A549 (cell line): Measurements from ENCODE around the gene MAGI2. TPM values are rescaled to one million over a fixed set of nuclear protein-coding genes. Genes with fewer than 3 reads are reported as not detected.
A peak's percentile ranks its signal among the peaks of the same experiment; 100 is the strongest.

Source experiments
- ATAC-seq, 2 experiments: fragments of 200-7000 bp in 1 of 2; fragments of >200 bp in 1 of 2; cut with Nextera tagmentation in 1 of 2; cut with Tn5 transposase in 1 of 2; 3 replicates each; pipeline versions ENCODE4 v1.8.0 to v1.9.1; 2018 to 2020; ENCODE audit warnings: mild to moderate bottlenecking in 1 of 2, moderate library complexity in 1 of 2
- CTCF ChIA-PET: fragments of 300-600 bp; sonication (Branson Sonifier 250); formaldehyde crosslinking; extraction: SDS; loops from one replicate; lab custom pipeline; 2021; ENCODE audit warnings: antibody characterized with exemption, inconsistent platforms; lab: Yijun Ruan, JAX
- POLR2A ChIA-PET: fragments of 350-600 bp; formaldehyde crosslinking; extraction: SDS; loops from one replicate; lab custom pipeline; 2021; ENCODE audit warnings: antibody characterized with exemption, inconsistent platforms; lab: Yijun Ruan, JAX
- DNase-seq, 2 experiments: peaks; one replicate each; pipeline versions ENCODE4 v3.0.0 to v3.0.0-alpha.2; 2011 to 2016; ENCODE audit warnings: low read depth in 1 of 2, low spot score in 1 of 2
- FAIRE-seq: peaks from 2 replicates; lab custom pipeline; 2011; peaks lifted over from hg19 to GRCh38; lab: Jason Lieb, UNC
- H3K27ac ChIP-seq, 2 experiments: fragments of >200 bp; sonication (Bioruptor Twin); formaldehyde crosslinking; 3 replicates each; pipeline ENCODE4 v1.5.1; 2016 to 2017
- H3K4me1 ChIP-seq: fragments of >200 bp; sonication (Bioruptor Twin); formaldehyde crosslinking; 3 replicates; pipeline ENCODE4 v1.6.1; 2016
- H3K4me2 ChIP-seq: fragments of >200 bp; sonication (Bioruptor Twin); formaldehyde crosslinking; 3 replicates; pipeline ENCODE4 v1.6.1; 2016
- H3K4me3 ChIP-seq: fragments of >200 bp; sonication (Bioruptor Twin); formaldehyde crosslinking; 3 replicates; pipeline ENCODE4 v1.5.1; 2016
- H3K9me3 ChIP-seq: fragments of >200 bp; sonication (Bioruptor Twin); formaldehyde crosslinking; 3 replicates; pipeline ENCODE4 v1.6.1; 2016
- BHLHE40 ChIP-seq: IDR thresholded peaks from 2 replicates; pipeline ENCODE4 v1.6.1; 2012; ENCODE audit warnings: low read depth, low read length, inconsistent platforms
- CEBPB ChIP-seq, 2 experiments: fragments of >200 bp in 1 of 2; sonication (Bioruptor Twin) in 1 of 2; formaldehyde crosslinking in 1 of 2; IDR thresholded peaks; 2 replicates each; pipeline ENCODE4 v1.6.1; 2012 to 2016
- CHD4 ChIP-seq: fragments of 200-600 bp; sonication (generic); IDR thresholded peaks from 2 replicates; pipeline ENCODE4 v1.6.1; 2016; ENCODE audit warnings: antibody characterized with exemption, mild to moderate bottlenecking, borderline replicate concordance
- EHMT2 ChIP-seq: fragments of 200-600 bp; sonication (generic); IDR thresholded peaks from 2 replicates; pipeline ENCODE4 v1.6.1; 2016; ENCODE audit warnings: antibody characterized with exemption, low read depth, mild to moderate bottlenecking, moderate library complexity
- EP300 ChIP-seq, 2 experiments: fragments of >200 bp; sonication (Bioruptor Twin); formaldehyde crosslinking; IDR thresholded peaks; 2 replicates in 1 of 2; 3 replicates in 1 of 2; pipeline ENCODE4 v1.6.1; 2016 to 2017
- ESRRA ChIP-seq: fragments of 150-350 bp; IDR thresholded peaks from 2 replicates; pipeline ENCODE4 v1.6.1; 2014; ENCODE audit warnings: mild to moderate bottlenecking, low read length, borderline replicate concordance
- FOSL2 ChIP-seq, 2 experiments: fragments of 450-650 bp in 1 of 2; fragments of >200 bp in 1 of 2; sonication (Bioruptor Twin) in 1 of 2; formaldehyde crosslinking; IDR thresholded peaks; 2 replicates each; pipeline versions ENCODE4 v1.5.0 to v1.6.1; 2016 to 2020; ENCODE audit warnings: mild to moderate bottlenecking in 1 of 2, moderate library complexity in 1 of 2
- FOXS1 ChIP-seq: fragments of 250-450 bp; sonication (Bioruptor Pico); IDR thresholded peaks from 2 replicates; pipeline ENCODE4 v1.5.0; 2020; ENCODE audit warnings: mild to moderate bottlenecking, moderate library complexity
- HDAC2 ChIP-seq: fragments of 200-600 bp; sonication (generic); IDR thresholded peaks from 2 replicates; pipeline ENCODE4 v1.6.1; 2016
- HOXB13 ChIP-seq: fragments of 250-450 bp; sonication (Bioruptor Pico); IDR thresholded peaks from 2 replicates; pipeline ENCODE4 v1.5.0; 2020; ENCODE audit warnings: low read depth, mild to moderate bottlenecking, moderate library complexity
- HOXB5 ChIP-seq: fragments of 250-450 bp; sonication (Bioruptor Pico); IDR thresholded peaks from 2 replicates; pipeline ENCODE4 v1.5.0; 2020; ENCODE audit warnings: mild to moderate bottlenecking, moderate library complexity
- JUNB ChIP-seq: fragments of >200 bp; sonication (Bioruptor Twin); formaldehyde crosslinking; IDR thresholded peaks from 2 replicates; pipeline ENCODE4 v1.6.1; 2016
- MAFK ChIP-seq: fragments of 450-650 bp; IDR thresholded peaks from 2 replicates; pipeline ENCODE4 v1.6.1; 2014; ENCODE audit not compliant: partially characterized antibody
- MYC ChIP-seq: IDR thresholded peaks from 2 replicates; pipeline ENCODE4 v1.6.1; 2012; ENCODE audit warnings: mild to moderate bottlenecking, inconsistent platforms, low read length, improper control_type of control experiment, borderline replicate concordance
- POLR2AphosphoS2 ChIP-seq: conservative IDR thresholded peaks from 2 replicates; pipeline ENCODE4 v1.6.1; 2012; ENCODE audit warnings: low read length, improper control_type of control experiment, inconsistent platforms
- RAD21 ChIP-seq, 2 experiments: fragments of >200 bp in 1 of 2; sonication (Bioruptor Twin) in 1 of 2; formaldehyde crosslinking in 1 of 2; IDR thresholded peaks in 1 of 2; conservative IDR thresholded peaks in 1 of 2; 2 replicates in 1 of 2; 3 replicates in 1 of 2; pipeline ENCODE4 v1.6.1; 2012 to 2018; ENCODE audit warnings: inconsistent platforms in 1 of 2
- RARB ChIP-seq: fragments of 250-450 bp; sonication (Bioruptor Pico); IDR thresholded peaks from 2 replicates; pipeline ENCODE4 v1.8.0; 2021; ENCODE audit warnings: mild to moderate bottlenecking, moderate library complexity
- RFX5 ChIP-seq: fragments of 450-650 bp; IDR thresholded peaks from 2 replicates; pipeline ENCODE4 v1.7.1; 2014; ENCODE audit warnings: antibody characterized with exemption, mild to moderate bottlenecking, moderate library complexity
- SMC3 ChIP-seq: fragments of >200 bp; sonication (Bioruptor Twin); formaldehyde crosslinking; IDR thresholded peaks from 3 replicates; pipeline ENCODE4 v1.6.1; 2018; ENCODE audit warnings: inconsistent platforms
- ZFP36 ChIP-seq: fragments of 450-650 bp; IDR thresholded peaks from 2 replicates; pipeline ENCODE4 v1.6.1; 2014; ENCODE audit warnings: borderline replicate concordance; ENCODE audit not compliant: partially characterized antibody
- ZNF302 ChIP-seq: fragments of 250-450 bp; sonication (Bioruptor Pico); IDR thresholded peaks from 2 replicates; pipeline ENCODE4 v1.9.0; 2021; ENCODE audit warnings: inconsistent platforms, mild to moderate bottlenecking, moderate library complexity
- ZSCAN20 ChIP-seq: fragments of 250-450 bp; sonication (Bioruptor Pico); IDR thresholded peaks from 2 replicates; pipeline ENCODE4 v1.8.0; 2022; ENCODE audit warnings: mild to moderate bottlenecking, moderate library complexity
- WGBS: methylation state at CpG from one replicate; pipeline ENCODE4 v1.1.6; 2017; ENCODE audit errors: missing lambda C conversion rate; 5-methylcytosine and 5-hydroxymethylcytosine counted together
- polyA plus RNA-seq, 4 experiments: library from polyadenylated mRNA; depleted of rRNA in 3 of 4; stranded (reverse); fragments of >200 nt; fragmentation: RNase III in 1 of 4; extraction: RNeasy Plus Mini Kit Qiagen cat#74134 plus additional on column Dnase treatment in 1 of 4; gene quantifications; 2 replicates in 3 of 4; 3 replicates in 1 of 4; pipeline ENCODE4 v1.2.3, GENCODE V29; 2011 to 2017
- TF ChIP-seq, protein P1 (sequence below): IDR thresholded peaks from 2 replicates; pipeline ENCODE4 v1.6.1; 2012
- TF ChIP-seq, protein P2 (sequence below): fragments of >200 bp; sonication (Bioruptor Twin); formaldehyde crosslinking; IDR thresholded peaks from 2 replicates; pipeline ENCODE4 v1.6.1; 2016
- TF ChIP-seq, protein P3 (sequence below): fragments of >200 bp; sonication (Bioruptor Twin); formaldehyde crosslinking; IDR thresholded peaks from 3 replicates; pipeline ENCODE4 v1.6.1; 2016
- TF ChIP-seq, protein P4 (sequence below): fragments of 250-450 bp; sonication (Bioruptor Pico); IDR thresholded peaks from 2 replicates; pipeline ENCODE4 v1.5.0; 2021; ENCODE audit warnings: mild to moderate bottlenecking, moderate library complexity, borderline replicate concordance

MAGI2 gene
- polyA plus RNA-seq, 2 of the 4 experiments (the other 2 are of a cell fraction): 0.48 to 0.81 TPM

DNA sequence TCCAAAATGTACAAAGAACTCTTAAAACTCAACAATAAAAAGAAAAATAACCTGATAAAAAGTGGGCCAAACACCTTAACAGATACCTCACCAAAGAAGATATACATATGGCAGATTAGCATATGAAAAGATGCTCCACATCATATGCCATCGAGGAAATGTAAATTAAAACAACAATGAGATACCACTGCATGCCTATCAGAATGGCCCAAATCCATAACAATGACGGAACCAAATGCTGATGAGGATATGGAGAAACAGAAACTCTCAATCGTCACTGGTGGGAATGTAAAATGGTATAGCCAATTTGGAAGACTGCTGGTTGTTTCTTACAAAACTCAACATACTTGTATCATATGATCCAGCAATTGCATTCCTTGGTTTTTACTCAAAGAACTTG, 1335.0 kb downstream of the MAGI2 start (continued):
- TF ChIP-seq EP300 (IDR thresholded peaks at IDR 0.05): no peak
- TF ChIP-seq, protein P1, sequence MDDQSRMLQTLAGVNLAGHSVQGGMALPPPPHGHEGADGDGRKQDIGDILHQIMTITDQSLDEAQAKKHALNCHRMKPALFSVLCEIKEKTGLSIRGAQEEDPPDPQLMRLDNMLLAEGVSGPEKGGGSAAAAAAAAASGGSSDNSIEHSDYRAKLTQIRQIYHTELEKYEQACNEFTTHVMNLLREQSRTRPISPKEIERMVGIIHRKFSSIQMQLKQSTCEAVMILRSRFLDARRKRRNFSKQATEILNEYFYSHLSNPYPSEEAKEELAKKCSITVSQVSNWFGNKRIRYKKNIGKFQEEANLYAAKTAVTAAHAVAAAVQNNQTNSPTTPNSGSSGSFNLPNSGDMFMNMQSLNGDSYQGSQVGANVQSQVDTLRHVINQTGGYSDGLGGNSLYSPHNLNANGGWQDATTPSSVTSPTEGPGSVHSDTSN: no peak
- no peak for TF ChIP-seq MYC
- TF ChIP-seq JUNB: no peak
- TF ChIP-seq HOXB13 (CRISPR knock-in tag): no peak
- TF ChIP-seq, protein P2, sequence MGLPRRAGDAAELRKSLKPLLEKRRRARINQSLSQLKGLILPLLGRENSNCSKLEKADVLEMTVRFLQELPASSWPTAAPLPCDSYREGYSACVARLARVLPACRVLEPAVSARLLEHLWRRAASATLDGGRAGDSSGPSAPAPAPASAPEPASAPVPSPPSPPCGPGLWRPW: no peak
- TF ChIP-seq EHMT2: no peak
- TF ChIP-seq RFX5: no peak

DNA sequence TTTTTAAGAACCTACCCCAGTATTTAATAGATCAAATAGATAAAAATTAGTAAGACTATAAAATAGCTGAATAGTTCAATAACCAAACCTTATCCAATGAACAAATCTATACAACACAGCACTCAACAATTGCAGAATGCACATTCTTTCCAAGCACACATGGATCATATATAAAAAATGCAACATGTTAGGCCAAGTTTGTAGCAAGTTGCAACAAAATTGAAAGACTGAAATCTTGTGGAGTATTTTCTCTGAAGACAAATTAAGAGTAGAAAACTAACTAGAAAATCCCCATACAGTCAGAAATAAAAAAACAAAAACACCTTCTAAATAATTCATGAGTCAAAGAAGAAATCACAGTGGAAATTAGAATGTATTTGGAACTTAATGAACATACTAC, 1337.6 kb downstream of the MAGI2 start:
- H3K27ac ChIP-seq: no peak overlapping the region
- FAIRE-seq: no peak
- DNase-seq: no peak
- H3K4me2 ChIP-seq: no peak overlapping the region
- ChIA-PET CTCF (interaction anchor here (0.6 kb wide), 1 partner anchor 82 kb away, joined by 3 read pairs; no protein-coding TSS in a partner anchor), POLR2A (no interaction called here)
- ATAC-seq: no peak
- H3K9me3 ChIP-seq: no peaks in the 10 kb centered on the region
- TF ChIP-seq, protein P3, sequence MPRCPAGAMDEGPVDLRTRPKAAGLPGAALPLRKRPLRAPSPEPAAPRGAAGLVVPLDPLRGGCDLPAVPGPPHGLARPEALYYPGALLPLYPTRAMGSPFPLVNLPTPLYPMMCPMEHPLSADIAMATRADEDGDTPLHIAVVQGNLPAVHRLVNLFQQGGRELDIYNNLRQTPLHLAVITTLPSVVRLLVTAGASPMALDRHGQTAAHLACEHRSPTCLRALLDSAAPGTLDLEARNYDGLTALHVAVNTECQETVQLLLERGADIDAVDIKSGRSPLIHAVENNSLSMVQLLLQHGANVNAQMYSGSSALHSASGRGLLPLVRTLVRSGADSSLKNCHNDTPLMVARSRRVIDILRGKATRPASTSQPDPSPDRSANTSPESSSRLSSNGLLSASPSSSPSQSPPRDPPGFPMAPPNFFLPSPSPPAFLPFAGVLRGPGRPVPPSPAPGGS: no peak
- TF ChIP-seq POLR2AphosphoS2 (no peak), SMC3 (no peak), RARB (no peak), ZSCAN20 (no peak), FOSL2 (IDR thresholded peaks at IDR 0.05) (no peak), FOSL2 (CRISPR knock-in tag; IDR thresholded peaks at IDR 0.05) (no peak)
- TF ChIP-seq, all 56 proteins: peak for 0
- no peak overlapping the region for H3K4me3 ChIP-seq
- no peaks in the 10 kb centered on the region for H3K4me1 ChIP-seq

DNA sequence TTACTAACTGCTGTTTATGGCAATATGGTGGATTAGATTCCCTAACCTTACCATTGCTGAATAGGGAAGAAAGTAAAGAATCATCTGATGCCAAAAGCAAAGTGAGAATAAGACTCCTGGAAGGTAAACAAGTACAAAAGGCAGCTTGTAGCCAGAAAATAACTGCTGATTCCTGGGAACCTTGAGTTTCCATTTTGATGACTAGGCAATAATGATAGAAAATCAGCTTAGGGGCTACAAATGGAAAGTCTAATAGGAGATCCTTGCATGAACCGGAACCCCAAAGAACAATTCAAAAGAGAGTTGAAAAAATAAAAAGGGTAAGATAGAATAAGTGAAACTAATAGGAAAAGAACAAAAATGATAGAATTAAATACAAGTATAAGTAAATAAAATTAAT, 1338.5 kb downstream of the MAGI2 start:
- CTCF ChIA-PET: no interaction called here
- FAIRE-seq: no peak

DNA sequence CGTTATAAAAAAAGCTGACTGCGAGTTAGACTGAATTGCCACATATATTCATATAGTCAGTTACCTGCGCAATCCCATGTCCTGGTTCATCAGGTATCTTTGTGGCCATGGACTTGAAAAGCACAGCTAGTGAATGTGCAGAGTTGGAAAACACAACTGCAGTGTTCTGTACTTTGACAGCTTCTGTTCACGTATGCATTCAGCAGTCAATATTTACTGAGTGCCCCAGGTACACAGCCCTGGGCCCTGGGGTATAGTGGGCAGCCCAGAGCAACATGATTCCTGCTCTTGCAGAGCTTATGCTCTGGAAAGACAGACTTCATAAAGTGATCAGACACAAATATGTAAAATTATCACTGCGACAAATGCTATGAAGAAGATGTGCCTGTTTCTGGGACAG, 1341.0 kb downstream of the MAGI2 start:
- H3K9me3 ChIP-seq: no peaks in the 10 kb centered on the region
- DNase-seq (no peak), ATAC-seq (no peak), FAIRE-seq (no peak)
- H3K4me2 ChIP-seq: no peak overlapping the region
- no peak overlapping the region for H3K4me3 ChIP-seq
- ChIA-PET CTCF (interaction anchor here (0.9 to 1.5 kb wide), 2 partner anchors 22 to 43 kb away, joined by 3 to 5 read pairs; no protein-coding TSS in a partner anchor), POLR2A (no interaction called here)
- TF ChIP-seq POLR2AphosphoS2 (no peak), CEBPB (IDR thresholded peaks at IDR 0.05) (no peak), RAD21 (conservative IDR thresholded peaks at IDR 0.05 in 1 of 2, IDR thresholded peaks at IDR 0.05 in 1 of 2) (no peak), CHD4 (no peak), ESRRA (no peak), EHMT2 (no peak), HDAC2 (no peak), ZFP36 (no peak), HOXB5 (CRISPR knock-in tag) (no peak), ZNF302 (CRISPR knock-in tag) (no peak), BHLHE40 (no peak), FOXS1 (CRISPR knock-in tag) (no peak)
- TF ChIP-seq, protein P4, sequence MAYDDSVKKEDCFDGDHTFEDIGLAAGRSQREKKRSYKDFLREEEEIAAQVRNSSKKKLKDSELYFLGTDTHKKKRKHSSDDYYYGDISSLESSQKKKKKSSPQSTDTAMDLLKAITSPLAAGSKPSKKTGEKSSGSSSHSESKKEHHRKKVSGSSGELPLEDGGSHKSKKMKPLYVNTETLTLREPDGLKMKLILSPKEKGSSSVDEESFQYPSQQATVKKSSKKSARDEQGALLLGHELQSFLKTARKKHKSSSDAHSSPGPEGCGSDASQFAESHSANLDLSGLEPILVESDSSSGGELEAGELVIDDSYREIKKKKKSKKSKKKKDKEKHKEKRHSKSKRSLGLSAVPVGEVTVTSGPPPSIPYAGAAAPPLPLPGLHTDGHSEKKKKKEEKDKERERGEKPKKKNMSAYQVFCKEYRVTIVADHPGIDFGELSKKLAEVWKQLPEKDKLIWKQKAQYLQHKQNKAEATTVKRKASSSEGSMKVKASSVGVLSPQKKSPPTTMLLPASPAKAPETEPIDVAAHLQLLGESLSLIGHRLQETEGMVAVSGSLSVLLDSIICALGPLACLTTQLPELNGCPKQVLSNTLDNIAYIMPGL (CRISPR knock-in tag): no peak
- no peak overlapping the region for H3K27ac ChIP-seq
- 9% methylated on average over 5 of the region's 5 CpGs for WGBS
- no peaks in the 10 kb centered on the region for H3K4me1 ChIP-seq

More for the DNA sequence above, 1338.5 kb downstream of the MAGI2 start:
- ATAC-seq: no peak
- no peaks in the 10 kb centered on the region for H3K4me1 ChIP-seq
- no peak for DNase-seq
- H3K27ac ChIP-seq: no peak overlapping the region
- POLR2A ChIA-PET: no interaction called here
- no peaks in the 10 kb centered on the region for H3K9me3 ChIP-seq
- no peak overlapping the region for H3K4me2 ChIP-seq
- no peak overlapping the region for H3K4me3 ChIP-seq
- WGBS: 61% methylated on average over 1 of the region's 1 CpG
- peak; percentile 93 for TF ChIP-seq MAFK
- TF ChIP-seq SMC3: no peak
- TF ChIP-seq, all 56 proteins: peak for 1
